GM21529 (cell line): ENCODE data around the gene PRR27.

Experiments
- ATAC-seq: cut with Tn5 transposase; IDR thresholded peaks from one replicate; pipeline ENCODE4 v1.9.1; 2021; ENCODE audit not compliant: unreplicated experiment

PRR27 gene

GRCh38 chr4:70153937-70154336, at the start of gene PRR27:
PRR27 (plus strand) TSS chr4:70154237; CDS start chr4:70154376, 139 bp downstream.
- no peak for ATAC-seq

- no peak for ATAC-seq
Measured at GRCh38 chr4:70110917-70111316, 43.1 kb upstream of the PRR27 start.

GRCh38 chr4:70113656-70114055, 40.4 kb upstream of the PRR27 start:
- ATAC-seq = no peak

GRCh38 chr4:70114096-70114495, 39.9 kb upstream of the PRR27 start:
- no peak for ATAC-seq

GRCh38 chr4:70120323-70120722, 33.7 kb upstream of the PRR27 start:
- no peak for ATAC-seq

GRCh38 chr4:70133473-70133872, 20.6 kb upstream of the PRR27 start:
- no peak for ATAC-seq

GRCh38 chr4:70138751-70139150, 15.3 kb upstream of the PRR27 start:
- ATAC-seq = no peak

GRCh38 chr4:70151271-70151670, 2.8 kb upstream of the PRR27 start:
- ATAC-seq = no peak

- ATAC-seq = no peak
Measured at GRCh38 chr4:70152088-70152487, 1.9 kb upstream of the PRR27 start.

GRCh38 chr4:70158576-70158975, 4.5 kb downstream of the PRR27 start:
- no peak for ATAC-seq

- no peak for ATAC-seq
Measured at GRCh38 chr4:70177090-70177489, 23.1 kb downstream of the PRR27 start.

- no peak for ATAC-seq
Measured at GRCh38 chr4:70178075-70178660, 24.1 kb downstream of the PRR27 start.

- ATAC-seq = no peak
Measured at GRCh38 chr4:70179811-70180210, 25.8 kb downstream of the PRR27 start.

GRCh38 chr4:70181864-70182263, 27.8 kb downstream of the PRR27 start:
- ATAC-seq = no peak

- no peak for ATAC-seq
Measured at GRCh38 chr4:70182517-70183167, 28.6 kb downstream of the PRR27 start.

GRCh38 chr4:70183168-70183939, 29.3 kb downstream of the PRR27 start:
- peak; percentile 87 for ATAC-seq

GRCh38 chr4:70183940-70184246, 29.9 kb downstream of the PRR27 start:
- no peak for ATAC-seq

- no peak for ATAC-seq
Measured at GRCh38 chr4:70187216-70187615, 33.2 kb downstream of the PRR27 start.

- ATAC-seq = no peak
Measured at GRCh38 chr4:70190579-70190978, 36.5 kb downstream of the PRR27 start.

- no peak for ATAC-seq
Measured at GRCh38 chr4:70191647-70192046, 37.6 kb downstream of the PRR27 start.

GRCh38 chr4:70192895-70193294, 38.9 kb downstream of the PRR27 start:
- no peak for ATAC-seq

- no peak for ATAC-seq
Measured at GRCh38 chr4:70195425-70195824, 41.4 kb downstream of the PRR27 start, which contains the start of gene ODAM. ODAM (plus strand) TSS chr4:70195725; CDS start chr4:70196544, 819 bp downstream.
